Nephron progenitor cell (in vitro differentiated cells): ENCODE measurements around the gene ASIC3.
A peak's percentile ranks its signal among the peaks of the same experiment; 100 is the strongest.

ENCODE experiments used
- DNase-seq: peaks from one replicate; pipeline ENCODE4 v3.0.0; 2021
- H3K27ac Mint-ChIP-seq: 2 replicates; pipeline ENCODE4 v1.8.0; 2021; ENCODE audit warnings: mild to moderate bottlenecking, moderate library complexity, mixed read lengths
- H3K27me3 Mint-ChIP-seq: 2 replicates; pipeline ENCODE4 v1.8.0; 2021; ENCODE audit warnings: mild to moderate bottlenecking, low read depth, mixed read lengths; ENCODE audit not compliant: poor library complexity
- H3K36me3 Mint-ChIP-seq: 2 replicates; pipeline ENCODE4 v1.8.0; 2021; ENCODE audit warnings: low read depth, mixed read lengths
- H3K4me1 Mint-ChIP-seq: 2 replicates; pipeline ENCODE4 v1.8.0; 2021; ENCODE audit warnings: mixed read lengths
- H3K4me3 Mint-ChIP-seq: 2 replicates; pipeline ENCODE4 v1.8.0; 2021; ENCODE audit warnings: mild to moderate bottlenecking, moderate library complexity, mixed read lengths
- H3K9me3 Mint-ChIP-seq: 2 replicates; pipeline ENCODE4 v1.8.0; 2021; ENCODE audit warnings: mild to moderate bottlenecking, moderate library complexity, mixed read lengths
- TF ChIP-seq, protein P1 (sequence below): fragments of 200-600 bp; sonication (generic); IDR thresholded peaks from 2 replicates; pipeline ENCODE4 v1.5.0; 2021; ENCODE audit warnings: antibody characterized with exemption

The ASIC3 gene

DNA sequence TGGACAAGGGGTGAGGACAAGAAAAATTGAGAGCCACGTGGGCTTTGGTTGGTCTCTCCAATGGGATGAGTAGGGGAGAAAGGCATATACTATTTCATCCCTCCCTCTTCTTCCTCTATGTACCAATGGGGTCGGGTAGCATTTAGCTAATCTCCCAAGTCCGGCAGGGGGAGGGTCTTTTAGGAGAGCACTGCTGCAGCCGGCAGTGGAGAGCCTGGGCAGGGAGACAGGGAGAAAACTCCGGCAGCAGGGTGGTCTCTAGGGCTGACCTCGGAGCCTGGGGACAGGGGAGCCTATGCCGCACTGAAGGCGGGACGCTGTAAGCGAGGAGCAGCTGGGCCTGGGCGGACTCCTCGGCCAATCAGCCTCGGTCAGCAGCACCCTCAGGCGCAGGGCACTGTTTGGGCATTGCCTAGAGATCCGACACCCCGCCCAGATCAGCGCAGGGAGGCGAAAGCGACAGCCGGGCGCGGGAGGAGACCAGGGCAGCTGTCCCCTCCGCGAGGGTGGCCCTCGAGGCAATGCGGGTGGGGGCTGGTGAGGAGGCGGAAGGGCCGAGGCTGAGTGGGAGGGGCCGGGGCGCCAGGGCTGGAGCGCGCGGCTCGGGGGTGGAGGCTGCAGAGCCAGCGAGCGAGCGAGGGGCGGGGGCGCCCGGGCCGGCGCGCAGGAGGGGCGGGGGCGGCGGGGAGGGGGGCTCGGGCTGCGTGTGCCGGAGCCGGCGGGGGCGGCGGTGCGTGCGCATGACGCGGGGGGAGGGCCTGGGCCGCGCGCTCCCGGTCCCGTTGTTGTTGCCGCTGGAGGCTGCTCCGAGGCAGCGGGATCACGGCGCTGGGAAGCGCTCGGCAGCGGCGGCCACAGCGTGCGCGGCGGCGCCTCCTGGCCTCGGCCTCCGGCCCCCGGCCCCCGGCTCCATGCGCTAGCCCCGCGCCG, 37.6 kb downstream of the ASIC3 start, which contains the start of gene AGAP3:
AGAP3 (plus strand) TSS at position 785 of the 930 bp plus-strand sequence. CDS start 267 bp downstream, outside the sequence.
- peak; percentile 89 for DNase-seq
- Mint-ChIP-seq H3K4me3 (peak within 1 kb of the TSS; percentile 89), H3K27me3 (peaks cover 4% of the 10 kb centered on the region), H3K27ac (peak within 1 kb of the TSS; percentile 90), H3K36me3 (no peaks in the 10 kb centered on the region), H3K4me1 (peaks cover 59% of the 10 kb centered on the region), H3K9me3 (no peaks in the 10 kb centered on the region)
- TF ChIP-seq, protein P1, sequence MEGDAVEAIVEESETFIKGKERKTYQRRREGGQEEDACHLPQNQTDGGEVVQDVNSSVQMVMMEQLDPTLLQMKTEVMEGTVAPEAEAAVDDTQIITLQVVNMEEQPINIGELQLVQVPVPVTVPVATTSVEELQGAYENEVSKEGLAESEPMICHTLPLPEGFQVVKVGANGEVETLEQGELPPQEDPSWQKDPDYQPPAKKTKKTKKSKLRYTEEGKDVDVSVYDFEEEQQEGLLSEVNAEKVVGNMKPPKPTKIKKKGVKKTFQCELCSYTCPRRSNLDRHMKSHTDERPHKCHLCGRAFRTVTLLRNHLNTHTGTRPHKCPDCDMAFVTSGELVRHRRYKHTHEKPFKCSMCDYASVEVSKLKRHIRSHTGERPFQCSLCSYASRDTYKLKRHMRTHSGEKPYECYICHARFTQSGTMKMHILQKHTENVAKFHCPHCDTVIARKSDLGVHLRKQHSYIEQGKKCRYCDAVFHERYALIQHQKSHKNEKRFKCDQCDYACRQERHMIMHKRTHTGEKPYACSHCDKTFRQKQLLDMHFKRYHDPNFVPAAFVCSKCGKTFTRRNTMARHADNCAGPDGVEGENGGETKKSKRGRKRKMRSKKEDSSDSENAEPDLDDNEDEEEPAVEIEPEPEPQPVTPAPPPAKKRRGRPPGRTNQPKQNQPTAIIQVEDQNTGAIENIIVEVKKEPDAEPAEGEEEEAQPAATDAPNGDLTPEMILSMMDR, result no peak

DNA sequence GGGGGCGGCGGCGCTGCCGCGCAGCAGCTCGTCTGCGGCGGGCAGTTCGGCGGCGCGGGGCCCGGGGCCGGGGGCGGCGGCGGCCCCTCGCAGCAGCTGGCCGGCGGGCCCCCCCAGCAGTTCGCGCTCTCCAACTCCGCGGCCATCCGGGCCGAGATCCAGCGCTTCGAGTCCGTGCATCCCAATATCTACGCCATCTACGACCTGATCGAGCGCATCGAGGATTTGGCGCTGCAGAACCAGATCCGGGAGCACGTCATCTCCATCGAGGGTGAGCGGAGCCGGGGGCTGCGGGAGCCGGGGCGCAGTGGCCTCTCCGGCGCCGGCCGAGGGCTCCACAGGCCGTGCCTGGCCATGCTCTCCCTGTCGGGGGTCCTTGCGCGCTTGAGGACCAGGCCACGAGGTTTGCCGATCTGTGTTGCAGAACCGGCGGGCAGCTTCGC, 38.5 kb downstream of the ASIC3 start:
- Mint-ChIP-seq H3K9me3 (no peaks in the 10 kb centered on the region), H3K36me3 (no peaks in the 10 kb centered on the region), H3K4me1 (peaks cover 62% of the 10 kb centered on the region), H3K27ac (peak overlapping the region; percentile 90), H3K27me3 (peaks cover 4% of the 10 kb centered on the region), H3K4me3 (peak overlapping the region; percentile 89)
- DNase-seq, result peak; percentile 57
- TF ChIP-seq, protein P1, result no peak

DNA sequence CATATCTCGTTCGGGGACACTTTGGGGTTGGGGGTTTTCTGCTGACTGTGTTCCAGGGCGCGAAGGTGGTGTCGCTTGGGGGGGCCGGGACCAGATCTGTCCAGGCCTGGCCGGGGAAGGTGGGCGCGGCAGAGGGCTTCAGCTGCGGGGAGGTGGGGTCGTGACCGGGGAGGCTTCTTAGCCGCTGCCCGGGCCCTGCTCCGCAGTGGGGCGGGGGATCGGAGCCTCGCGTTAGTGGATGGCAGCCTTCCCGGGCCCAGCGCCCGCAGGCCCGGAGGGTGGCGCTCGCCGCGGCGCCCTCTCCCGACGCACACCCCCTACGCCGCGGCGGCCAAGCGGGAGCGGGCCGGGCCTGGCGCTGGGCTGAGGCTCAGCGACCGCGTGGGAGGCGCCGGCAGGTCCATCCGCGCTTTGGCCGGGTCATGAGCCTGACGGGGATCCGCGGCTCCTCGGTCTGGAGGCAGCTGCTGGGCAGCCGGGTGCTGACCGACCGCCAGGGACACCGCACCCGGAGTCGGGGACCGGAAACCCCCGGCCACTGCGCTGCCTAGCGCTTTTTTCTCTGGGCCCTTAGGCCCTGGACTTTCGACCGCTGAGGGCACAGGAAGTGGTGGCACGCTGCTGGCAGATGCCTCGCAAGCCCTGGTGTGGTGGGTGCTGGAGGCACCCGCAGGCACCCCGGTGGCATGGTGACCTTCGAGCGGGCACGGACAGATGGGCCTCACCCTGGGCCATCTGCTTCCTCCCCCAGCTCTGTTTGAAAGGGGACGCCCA, 39.1 kb downstream of the ASIC3 start:
- Mint-ChIP-seq H3K4me1 (peaks cover 57% of the 10 kb centered on the region), H3K4me3 (peak overlapping the region; percentile 89), H3K27me3 (peaks cover 4% of the 10 kb centered on the region), H3K36me3 (no peaks in the 10 kb centered on the region), H3K9me3 (no peaks in the 10 kb centered on the region), H3K27ac (peak overlapping the region; percentile 90)
- DNase-seq, result peak; percentile 65
- TF ChIP-seq, protein P1, result no peak

DNA sequence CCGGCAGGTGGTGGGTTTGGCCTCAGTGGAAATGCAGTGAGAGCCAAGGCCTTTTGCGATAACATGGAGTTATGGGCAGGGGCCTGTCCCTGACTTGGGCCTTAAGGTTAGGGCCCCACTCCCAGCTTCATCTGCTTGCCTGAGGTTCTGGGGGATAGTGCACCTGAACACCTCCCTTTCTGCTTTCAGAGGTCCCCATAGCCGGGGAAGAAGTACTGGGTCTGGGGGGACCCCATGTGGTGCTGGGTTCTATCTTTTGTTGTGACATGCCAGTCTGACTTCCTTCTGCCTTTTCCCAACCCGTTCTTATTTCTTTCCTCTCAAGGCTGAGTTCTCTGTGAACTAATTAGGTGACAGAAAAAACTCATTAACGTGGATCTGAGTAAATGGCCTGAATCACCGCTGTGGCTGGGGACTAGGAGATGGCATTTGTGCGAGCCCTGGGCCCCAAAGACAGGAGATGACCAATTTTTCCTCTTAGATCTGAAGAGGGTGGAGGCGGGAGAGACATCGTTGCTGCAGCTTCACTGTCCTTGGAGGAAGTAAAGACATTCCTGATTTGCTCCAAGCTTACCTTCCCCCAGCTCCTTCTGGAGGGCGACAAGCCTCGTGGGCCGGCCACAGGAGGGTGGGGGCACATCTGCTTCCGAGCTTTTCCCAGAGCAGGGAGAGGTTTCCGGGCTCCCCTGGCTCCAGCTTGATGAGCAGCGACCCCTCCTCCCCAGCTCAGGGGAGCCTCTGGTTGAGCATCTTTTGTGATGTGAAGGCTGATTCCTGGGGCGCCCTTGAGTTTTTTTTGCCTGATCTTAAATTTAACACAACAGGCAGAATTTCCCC, 39.9 kb downstream of the ASIC3 start:
- no peak for DNase-seq
- peaks cover 4% of the 10 kb centered on the region for H3K27me3 Mint-ChIP-seq
- peaks cover 51% of the 10 kb centered on the region for H3K4me1 Mint-ChIP-seq
- TF ChIP-seq, protein P1, result no peak
- no peaks in the 10 kb centered on the region for H3K9me3 Mint-ChIP-seq
- no peaks in the 10 kb centered on the region for H3K36me3 Mint-ChIP-seq
- peak overlapping the region; percentile 83 for H3K4me3 Mint-ChIP-seq
- H3K27ac Mint-ChIP-seq, result peak overlapping the region; percentile 61

DNA sequence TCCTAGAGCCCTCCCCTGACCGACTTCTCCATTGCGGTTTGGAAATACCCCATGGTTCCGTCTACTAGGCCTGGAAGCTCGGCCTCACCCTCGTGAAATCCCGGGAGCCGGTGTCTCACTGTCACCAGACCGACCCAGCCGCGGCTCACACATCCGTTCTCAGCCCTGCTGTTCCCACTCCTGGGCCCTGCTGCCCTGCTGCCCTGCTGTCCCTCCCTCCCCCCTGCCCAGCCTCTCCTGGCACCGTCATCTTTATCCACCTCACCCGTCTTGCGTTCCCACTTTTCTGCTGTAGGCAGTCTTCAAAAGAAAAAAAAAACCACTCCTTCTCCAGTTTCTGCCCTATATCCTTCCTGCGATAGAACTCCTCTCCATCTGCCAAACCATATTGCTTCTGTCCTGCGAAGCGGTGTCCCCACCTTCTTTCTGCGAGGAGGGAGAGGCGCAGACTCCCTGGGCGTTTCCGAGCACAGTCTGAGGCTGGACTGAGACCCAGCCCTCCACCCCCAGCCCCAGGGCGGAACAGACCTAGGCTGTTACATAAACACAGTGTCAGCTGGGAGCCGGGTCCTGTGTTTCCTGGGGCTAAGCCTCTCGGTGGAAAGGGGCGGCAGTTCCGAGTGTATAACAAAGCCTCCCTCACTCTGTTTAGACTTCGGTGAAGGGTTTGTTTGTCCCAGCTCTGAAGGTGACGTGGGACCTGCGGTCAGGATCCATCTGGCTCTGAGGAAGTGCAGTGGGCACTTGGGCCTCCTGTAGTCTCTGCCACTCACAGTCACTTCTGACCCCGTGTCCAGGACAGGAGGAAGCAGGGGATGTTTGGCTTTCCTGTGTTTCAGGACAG, 40.7 kb downstream of the ASIC3 start:
- H3K27ac Mint-ChIP-seq, result peak overlapping the region; percentile 66
- no peaks in the 10 kb centered on the region for H3K36me3 Mint-ChIP-seq
- H3K27me3 Mint-ChIP-seq, result peaks cover 4% of the 10 kb centered on the region
- peak; percentile 59 for DNase-seq
- TF ChIP-seq, protein P1, result no peak
- peaks cover 51% of the 10 kb centered on the region for H3K4me1 Mint-ChIP-seq
- no peaks in the 10 kb centered on the region for H3K9me3 Mint-ChIP-seq
- H3K4me3 Mint-ChIP-seq, result peak overlapping the region; percentile 83
